Smooth muscle cell of the brain vasculature (primary cell): ENCODE data around the gene GRAMD2A.

ENCODE experiments used
- DNase-seq: peaks from one replicate; pipeline ENCODE4 v3.0.0-alpha.2; 2012; ENCODE audit warnings: low read depth, low spot score

GRAMD2A gene

DNA sequence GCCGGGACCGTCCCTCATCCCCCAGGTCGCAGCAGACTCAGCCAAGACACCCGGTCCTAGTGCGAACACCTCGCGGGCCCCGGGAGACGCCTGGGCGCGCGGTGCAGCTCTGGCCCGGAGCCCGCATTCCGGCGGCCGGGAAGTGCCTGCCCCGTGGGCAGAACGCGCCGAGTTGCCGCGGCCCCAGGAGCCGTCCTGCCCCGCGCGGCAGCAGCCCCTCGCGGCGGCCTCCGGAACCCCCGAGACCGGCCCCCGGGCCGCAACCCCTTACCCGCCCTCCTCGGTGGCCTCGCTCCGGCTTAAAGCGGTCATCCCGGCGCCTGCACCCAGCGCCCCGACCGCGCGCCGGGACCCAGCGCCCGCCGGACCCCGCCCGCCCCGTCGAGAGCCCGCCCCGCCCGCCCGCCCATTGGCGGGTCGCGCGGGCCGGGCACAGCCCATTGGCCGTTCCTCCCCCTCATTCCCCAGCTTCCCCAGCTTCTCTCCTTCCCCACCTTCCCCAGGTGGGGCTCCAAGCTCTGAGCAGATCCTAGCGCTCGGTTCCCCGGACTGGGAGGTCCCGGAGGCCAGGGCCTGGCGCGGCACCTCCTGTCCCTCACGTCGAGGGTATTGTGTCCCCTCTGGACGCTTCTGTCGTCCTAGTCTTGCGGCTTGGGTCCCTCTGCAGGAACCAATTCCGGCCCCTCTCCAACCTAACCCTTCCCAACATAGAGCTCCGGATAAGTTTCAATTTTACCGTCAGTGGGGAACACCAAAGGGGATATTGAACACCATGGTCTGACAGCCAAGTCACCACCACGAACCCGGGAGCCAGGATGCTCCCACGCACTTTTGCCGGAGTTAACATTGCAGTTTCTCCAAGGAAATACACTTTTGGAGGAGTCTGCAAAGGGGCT is at the start of gene GRAMD2A:
Gene GRAMD2A (minus strand): TSS at position 328 of the 896 bp plus-strand sequence.
- DNase-seq = no peak

DNA sequence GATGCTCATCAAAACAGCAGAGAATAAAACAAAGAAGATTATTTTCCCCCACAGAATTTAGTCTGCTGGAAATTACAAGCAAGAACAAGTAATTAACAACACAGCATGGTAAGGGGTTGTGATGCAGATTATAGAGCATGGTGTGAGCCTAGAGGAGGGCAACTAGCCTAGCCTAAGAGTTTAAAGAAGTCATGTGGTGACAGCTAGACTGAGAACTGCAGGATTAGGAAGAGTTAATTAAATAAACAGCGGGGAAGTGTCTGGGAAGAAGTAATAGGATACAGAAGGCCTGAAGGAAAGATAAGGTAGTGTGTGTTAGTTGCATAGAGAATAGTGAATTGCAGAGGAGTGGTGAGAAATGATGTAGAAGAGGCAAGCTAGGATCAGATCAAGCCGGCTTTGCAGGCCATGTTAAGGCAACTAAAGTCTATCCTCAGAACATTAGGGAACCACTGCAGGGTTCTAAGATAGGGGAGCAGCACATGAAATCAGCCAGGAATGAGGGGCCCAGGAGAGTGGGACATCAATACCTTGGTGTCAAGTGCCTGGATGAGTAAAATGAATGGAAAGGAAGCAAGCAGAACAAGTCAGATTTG is 45.3 kb upstream of the GRAMD2A start:
- DNase-seq = no peak

DNA sequence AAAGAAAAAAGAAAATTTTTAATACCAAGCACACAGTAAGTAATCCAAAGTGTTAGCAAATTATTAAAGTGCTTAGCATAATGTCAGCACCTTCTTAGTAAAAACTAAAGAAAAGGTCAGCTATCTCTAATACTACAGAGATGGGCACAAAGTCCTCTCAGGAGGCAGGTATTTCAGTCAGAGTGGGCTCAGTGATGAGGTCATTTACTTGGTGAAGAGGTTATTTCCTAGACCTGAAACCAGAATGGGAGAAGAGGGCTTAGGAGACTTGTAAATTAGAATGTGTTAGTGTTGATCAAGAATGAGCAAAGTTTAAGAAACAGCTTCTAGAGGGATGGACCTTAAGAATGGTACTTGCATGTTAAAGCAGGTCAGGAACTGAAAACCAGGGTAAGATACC is 42.1 kb upstream of the GRAMD2A start:
- DNase-seq = no peak

DNA sequence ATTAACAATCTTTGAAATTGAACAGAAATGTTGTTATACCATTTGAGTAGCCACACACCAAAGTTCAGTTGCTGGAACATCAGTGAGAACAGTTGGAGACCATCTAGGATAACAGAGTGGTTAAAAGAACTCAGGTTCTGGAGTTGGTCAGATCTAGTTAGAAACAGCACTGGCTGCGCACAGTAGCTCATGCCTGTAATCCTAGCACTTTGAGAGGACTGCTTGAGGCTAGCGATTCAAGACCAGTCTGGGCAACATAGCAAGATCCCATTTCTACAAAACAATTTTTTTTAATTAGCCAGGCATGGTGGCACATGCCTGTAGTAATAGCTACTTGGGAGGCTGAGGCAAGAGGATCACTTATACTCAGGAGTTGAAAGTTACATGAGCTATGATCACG is 41.0 kb upstream of the GRAMD2A start:
- no peak for DNase-seq

DNA sequence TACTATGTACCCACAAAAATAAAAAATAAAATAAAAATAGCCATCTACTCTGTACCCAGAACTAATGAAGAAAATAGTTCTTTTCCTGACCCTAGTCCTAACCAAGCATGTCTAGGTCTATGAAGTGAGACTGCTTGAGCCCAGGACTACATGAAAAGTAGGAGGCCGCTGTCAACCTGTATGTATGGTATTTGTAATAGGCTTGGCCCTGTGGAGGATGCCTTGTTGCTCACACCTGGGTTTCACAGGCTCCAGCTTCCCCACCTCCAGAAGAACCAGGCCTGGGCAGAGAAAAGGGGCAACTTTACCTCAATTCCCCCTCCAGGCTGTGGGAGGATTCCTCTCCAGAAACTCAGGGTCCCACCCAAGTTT is 40.3 kb upstream of the GRAMD2A start:
- no peak for DNase-seq

DNA sequence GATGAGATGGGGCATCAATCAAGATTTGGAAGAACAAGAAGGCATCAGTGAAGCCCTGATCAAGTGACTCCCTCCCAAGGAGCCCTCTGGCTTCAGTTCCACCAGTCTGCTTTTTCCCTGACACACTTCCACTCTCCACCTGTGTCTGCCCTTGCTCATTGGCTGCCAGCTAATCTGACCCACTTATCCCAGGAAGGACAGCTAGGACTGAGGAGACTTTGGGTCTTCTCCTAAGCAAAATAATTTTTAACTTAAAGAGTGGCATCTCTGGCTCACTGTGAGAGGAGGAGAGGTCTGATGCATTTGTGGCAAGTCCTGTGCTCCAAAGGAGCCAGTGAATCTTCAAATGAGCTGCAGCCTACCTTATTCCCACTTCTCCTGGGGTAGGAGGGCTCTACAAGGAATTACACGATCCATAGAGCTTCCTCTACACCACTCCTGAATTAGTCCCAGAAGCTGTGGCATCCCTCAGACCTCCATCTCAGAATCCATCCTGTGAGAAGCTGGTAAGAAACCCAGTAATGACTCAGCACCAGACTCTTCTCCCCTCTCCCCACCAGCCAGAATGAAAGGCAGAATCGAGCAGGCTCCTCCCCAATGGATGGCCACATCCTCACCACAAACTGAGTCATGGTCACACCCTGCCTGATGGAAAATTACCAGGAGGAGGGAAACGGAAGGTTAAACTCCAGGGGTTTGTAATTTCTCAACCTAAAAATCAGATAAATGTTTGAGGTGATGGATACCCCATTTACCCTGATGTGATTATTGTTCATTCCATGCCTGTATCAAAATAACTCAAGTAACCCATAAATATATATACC is 39.7 kb upstream of the GRAMD2A start:
- peak; percentile 84 for DNase-seq

DNA sequence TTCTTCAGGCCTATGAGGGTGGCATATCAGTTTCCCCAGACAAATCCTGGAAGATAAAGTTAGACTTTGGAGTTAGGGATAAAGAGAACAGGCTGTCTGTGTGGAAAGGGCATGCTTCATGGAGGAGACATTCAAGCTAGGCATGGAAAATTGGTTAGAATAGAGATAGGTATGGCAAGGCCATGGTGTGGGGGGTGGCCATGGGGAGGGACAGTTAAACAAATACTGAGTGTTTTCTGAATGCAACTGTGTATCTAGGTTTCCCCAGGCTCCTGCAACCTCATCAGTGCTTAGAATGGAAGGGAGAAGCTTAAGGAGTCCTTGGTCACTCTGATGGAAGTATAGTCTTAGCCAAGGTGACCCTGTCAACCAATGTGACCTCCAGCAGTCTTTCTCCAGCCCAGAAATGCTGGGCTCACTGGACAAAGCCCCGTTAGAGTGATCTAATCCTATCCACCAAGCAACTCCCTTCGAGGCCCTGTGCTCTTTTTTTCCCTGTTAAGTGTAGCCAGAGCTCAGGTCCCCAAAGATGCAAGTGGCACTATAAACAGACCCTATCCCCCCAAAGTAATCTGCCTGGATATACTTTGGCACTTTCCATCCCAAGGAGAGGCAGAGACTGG is 38.9 kb upstream of the GRAMD2A start:
- no peak for DNase-seq

DNA sequence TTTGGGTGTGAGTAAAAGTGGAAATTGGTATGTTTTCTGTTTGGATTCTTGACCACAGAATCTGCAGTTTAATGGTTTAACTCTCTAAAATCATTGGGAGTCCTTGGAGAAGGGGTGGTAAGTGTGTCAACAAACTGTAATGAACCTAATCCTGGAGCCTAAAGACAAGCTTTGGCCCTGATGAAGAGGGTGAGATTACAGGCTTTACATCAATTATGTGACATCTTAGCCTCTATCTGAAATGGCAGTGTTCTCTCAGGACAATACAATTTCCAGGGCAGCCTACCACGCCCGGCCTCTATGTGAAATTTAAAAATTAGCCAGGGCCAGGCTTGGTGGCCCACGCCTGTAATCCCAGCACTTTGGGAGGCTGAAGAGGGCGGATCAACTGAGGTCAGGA is 37.7 kb upstream of the GRAMD2A start:
- no peak for DNase-seq

DNA sequence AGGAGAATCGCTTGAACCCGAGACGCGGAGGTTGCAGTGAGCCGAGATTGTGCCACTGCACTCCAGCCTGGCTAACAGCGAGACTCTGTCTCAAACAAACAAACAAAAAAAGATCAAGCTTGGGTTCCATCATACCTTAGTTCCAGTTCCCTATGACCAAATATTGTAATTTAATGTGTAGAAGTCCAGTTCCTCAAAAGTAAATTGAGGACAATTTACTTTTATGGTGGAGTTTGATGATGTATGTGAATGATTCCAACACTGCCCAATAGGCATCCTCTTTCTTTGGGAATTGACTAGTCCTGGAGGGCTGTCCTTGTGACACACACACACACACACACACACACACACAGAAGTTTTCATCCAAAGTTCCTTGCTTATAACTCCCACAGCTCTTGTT is 36.2 kb upstream of the GRAMD2A start:
- no peak for DNase-seq

DNA sequence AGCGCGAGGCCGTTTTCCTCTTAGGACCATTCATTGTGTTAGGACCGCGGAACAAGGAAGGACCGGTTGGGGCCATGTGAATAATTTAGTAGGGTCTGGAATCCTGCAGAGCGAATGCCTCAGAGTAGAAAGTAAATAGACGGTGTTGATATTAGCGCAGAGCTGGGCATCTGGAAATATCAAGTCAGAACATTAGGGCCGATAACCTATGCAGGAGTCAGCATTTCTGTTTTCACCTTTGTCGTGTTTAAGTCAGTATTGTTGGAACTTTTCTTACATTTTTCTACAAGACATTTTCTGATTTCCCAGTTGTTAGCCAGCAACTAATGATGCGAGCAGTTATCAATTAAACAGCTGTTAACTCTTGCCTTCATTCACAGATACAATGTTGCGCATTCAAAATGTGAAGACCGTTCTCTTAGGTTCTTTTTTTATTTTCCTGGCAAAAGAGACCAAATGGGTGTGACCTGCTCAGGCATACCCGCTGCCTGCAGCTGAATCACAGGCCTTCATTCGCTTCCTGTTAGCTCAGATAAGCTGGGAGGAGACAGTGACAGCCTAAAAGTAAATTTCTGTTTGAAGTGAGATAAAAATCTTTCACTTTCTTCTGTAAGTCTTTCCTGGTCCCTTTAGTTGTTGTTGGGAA is 34.4 kb upstream of the GRAMD2A start:
- DNase-seq = peak; percentile 18

DNA sequence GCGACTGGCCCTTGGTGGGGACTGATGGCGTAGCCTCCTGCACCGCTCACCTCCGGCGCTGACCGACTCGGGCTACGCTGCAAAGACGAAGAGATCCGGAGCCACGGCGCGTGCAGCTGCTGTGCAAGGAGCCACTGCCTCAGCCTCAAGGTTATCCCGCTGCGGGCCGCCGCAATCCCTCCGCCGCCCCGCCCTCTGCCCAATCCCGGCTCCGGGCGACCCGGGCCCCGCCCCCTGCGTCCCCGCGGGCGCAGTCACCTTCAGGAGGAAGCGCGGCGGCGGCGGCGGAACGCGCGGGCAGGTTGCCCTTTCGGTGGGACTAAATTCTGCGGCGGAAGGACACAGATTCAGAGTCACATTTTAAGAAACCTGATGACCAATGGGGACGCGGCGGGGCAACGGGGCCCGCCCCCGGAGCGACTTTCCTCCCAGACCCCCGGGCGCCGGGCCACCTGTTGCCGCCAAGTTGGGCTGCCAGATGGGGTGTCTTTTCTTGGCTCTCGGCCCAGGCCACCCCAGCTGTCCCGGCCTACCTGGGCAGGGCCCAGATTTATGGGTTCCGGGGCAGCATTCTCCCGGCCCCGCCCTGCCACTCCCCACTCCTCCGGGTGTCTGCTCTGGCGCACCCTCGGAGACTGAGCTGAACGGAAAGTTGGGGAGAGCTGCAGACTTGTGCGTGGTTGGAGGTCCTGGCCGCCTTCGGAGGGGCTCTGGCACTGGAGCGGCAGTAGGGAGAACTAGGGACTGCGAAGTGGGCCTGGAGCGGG is 33.7 kb upstream of the GRAMD2A start, which contains the start of gene PKM:
Gene PKM (minus strand): TSS at position 125 of the 767 bp plus-strand sequence. CDS start 12,093 bp downstream, outside the sequence.
- peak; percentile 80 for DNase-seq

DNA sequence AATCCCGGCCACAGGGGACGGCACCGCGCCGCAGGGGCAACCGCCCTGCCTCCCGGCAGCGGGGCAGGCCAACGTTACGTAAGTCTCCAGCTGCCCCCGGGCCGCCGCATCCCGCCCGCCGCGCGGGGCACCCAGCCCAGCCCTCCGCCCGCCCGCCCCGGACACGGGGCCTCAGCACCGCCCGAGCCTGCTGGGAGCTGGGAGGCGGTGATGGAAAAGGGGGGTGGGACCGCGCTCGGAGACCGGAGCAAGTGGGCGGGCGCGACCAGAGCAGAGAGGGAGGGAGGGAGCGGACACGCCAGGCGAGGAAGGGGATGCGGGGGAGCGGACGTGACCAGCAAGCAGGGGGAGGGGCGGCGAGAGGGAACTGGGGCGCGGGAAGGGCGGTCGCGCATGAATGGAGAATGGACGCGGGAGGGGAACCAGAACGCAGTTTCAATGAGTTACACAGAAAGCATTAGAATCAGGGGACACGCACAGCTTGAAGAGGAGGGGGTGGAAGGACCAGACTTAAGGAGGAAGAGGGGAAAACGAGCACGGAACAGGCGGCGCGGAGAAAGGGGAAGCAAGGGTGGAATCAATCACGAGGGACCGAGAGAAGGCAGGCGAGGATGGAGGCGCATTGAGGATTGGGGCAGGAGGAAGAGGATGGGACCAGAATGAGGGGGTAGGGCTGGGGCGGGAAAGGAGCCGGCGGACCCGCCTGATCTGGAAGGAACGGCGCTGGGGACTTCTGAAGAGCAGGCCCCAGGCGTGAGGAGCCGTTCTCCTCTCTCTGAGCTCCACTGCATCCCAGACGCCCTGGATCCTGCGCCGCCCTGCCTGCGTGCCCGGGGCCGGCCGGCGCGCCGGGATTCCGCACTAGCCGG is 32.8 kb upstream of the GRAMD2A start:
- DNase-seq = peak; percentile 59

DNA sequence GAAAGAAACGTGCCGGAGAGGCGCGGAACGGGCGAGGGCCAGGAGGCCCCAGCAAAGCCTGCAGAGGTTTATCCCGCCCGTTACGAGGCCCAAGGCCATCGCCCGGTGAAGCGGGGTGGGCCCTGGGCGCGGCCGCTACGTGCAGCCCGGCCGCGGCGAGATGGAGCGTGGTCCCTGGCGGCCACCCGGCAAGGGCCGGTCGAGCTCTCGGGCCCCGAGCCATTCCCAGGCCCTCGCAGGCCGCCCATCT is 32.3 kb upstream of the GRAMD2A start:
- no peak for DNase-seq

DNA sequence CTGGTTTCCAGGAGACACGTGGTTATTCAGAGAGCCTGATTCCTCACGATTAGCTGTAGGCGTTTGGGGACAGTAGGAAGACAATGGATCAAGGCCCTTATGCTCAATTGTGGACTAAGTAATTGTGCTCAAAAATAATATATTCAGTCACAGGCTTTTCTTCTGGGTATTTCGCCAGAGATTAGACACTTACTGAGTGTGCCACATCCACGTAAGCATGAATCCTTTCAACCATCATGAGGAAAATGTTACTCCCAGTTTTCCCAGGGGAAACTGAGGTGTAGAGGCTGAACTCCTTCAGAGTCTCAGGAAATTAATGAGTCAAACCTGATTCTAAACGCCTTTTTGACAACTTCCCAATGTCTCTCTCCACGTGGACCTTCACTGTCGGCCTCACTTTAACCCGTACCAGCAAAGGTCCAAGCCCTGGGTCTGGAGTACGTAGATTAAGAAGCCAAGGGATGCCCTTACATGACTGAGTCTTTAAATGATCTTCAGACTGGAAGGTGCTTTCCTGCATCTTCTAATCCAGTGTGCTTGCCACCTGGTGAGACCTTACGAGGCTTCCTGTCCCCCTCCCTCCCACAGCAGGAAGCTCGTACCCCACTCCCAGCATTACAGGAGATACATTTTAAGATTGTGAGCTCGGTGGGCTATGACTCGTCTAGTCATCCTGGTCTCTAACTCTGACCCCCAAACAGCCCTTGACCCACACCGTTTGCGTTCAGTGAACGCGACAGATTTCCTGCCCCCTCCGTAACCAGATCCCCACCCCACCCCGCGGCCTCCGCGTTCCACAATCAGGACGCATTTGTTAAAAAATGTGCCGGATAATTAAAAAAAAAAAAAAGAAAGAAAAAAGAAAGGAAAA is 31.7 kb upstream of the GRAMD2A start:
- DNase-seq = no peak

DNA sequence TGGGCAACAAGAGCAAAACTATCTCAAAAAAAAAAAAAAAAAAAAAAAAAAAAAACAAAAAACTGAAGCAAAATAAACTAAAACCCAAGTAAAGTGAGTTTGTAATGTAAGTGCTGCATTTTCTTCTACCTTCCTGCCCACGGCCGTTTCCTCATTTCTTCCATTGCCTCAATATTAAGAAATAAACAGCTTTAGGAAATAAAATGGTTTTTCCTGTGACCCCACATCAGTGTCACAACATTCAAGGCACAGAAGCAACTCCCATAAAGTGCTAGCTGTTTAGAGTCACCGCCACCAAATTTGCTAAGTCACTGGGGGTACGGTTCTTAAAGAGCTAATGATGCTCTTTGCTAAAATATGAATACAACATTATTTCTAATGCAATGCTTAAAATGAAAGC is 30.1 kb upstream of the GRAMD2A start:
- DNase-seq = no peak

DNA sequence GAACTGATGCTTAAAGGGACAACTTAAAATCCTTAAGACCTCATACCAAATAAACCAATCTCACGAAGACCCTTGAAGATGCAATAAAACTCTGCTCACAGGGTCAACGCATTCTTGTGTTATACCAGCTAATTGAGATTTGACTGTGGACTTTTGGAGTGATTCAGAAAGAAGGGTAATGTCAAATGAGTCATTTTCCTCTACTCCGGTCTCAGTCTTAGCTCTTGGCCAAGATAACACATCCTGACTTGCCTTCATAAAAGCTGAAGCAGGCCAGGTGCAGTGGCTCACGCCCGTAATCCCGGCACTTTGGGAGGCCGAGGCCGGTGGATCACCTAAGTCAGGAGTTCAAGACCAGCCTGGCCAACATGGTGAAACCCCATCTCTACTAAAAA is 29.6 kb upstream of the GRAMD2A start:
- DNase-seq = no peak

DNA sequence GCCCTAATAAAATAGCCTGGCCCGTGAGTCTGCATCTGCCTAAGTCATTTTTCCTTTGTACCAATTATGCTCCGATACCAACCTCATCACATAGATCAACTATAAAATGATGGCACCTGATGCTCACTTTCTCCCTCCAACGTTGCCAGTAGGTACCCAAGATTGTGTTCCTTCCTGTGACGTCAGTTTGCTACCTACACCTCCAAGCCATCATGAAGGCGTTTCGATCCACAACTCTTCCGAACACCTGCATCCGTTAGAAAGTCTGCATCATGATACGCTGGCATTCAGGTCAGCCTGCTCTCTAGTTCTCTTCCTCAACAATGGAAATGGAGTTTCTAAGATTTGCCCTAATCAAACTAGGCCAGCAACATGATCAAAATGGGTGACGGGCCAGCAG is 25.7 kb upstream of the GRAMD2A start:
- no peak for DNase-seq

DNA sequence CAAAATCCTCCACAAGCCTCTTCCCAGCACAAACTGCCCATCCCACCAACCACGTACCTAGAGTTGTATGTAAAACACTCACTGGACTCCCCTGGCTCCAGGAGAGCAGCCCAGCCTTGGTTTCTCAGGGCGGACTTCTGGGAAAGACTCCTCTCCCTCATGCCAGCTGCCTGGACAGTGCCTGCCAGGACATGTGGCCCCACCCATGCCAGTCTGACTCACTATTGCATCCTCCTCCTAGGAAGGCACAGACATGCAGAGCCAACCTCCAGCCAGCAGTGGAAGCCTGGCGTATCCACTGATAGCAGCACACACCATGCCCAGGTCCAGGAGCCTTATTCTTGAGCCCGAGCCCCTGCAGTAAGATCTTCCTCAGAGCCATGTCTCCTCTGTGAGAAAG is 24.8 kb upstream of the GRAMD2A start:
- DNase-seq = no peak

DNA sequence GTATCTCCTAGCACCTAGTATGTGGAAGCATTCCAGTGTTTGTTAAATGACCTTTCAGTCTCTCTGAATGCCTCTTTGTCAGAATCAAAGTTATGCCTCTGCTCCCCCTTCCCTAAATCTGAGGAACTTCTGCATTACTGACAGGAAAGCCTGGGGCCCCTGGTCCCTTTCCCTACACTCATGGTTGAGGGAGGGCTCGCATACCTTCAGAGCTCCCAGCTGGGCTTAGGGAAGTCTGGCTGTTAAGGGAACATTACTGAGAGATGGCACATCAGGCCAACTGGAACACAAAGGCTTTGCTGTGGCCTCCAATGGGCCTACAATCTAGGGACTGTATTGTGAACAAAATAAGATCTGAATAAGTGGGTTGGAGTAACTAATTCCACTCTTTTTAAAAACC is 23.1 kb upstream of the GRAMD2A start:
- DNase-seq = no peak
